GM23338 (cell line): ENCODE data around the gene PRSS8. TPM values are rescaled to one million over a fixed set of nuclear protein-coding genes. Genes with fewer than 3 reads are reported as not detected.

Experiments used
- ATAC-seq: fragments of 200-7000 bp; cut with Tn5 transposase; 3 replicates; pipeline ENCODE4 v1.9.1; 2020
- DNase-seq: peaks from one replicate; pipeline ENCODE4 v3.0.0-alpha.2; 2015; ENCODE audit warnings: low spot score
- H2AFZ ChIP-seq: fragments of 200-600 bp; sonication (generic); 2 replicates; pipeline ENCODE4 v1.8.0; 2016; ENCODE audit warnings: antibody characterized with exemption, mild to moderate bottlenecking, moderate library complexity
- H3F3A ChIP-seq: fragments of 200-600 bp; sonication (generic); replicated peaks from 2 replicates; pipeline ENCODE4 v1.8.0; 2017; ENCODE audit warnings: antibody characterized with exemption, mixed run types, low read depth
- H3K27ac ChIP-seq: fragments of 200-600 bp; sonication (generic); 2 replicates; pipeline ENCODE4 v1.6.1; 2016; ENCODE audit warnings: low read depth
- H3K27me3 ChIP-seq: fragments of 200-600 bp; sonication (generic); 2 replicates; pipeline ENCODE4 v1.8.0; 2016; ENCODE audit warnings: mild to moderate bottlenecking, mixed run types, moderate library complexity; ENCODE audit not compliant: insufficient read depth
- H3K36me3 ChIP-seq: fragments of 200-600 bp; sonication (generic); 2 replicates; pipeline ENCODE4 v1.8.0; 2016; ENCODE audit warnings: mild to moderate bottlenecking; ENCODE audit not compliant: insufficient read depth
- H3K4me1 ChIP-seq: fragments of 200-600 bp; sonication (generic); 2 replicates; pipeline ENCODE4 v1.8.0; 2016; ENCODE audit warnings: mild to moderate bottlenecking, moderate library complexity; ENCODE audit not compliant: insufficient read depth
- H3K4me2 ChIP-seq: fragments of 200-600 bp; sonication (generic); 2 replicates; pipeline ENCODE4 v1.7.1; 2017; ENCODE audit warnings: mixed run types
- H3K4me3 ChIP-seq: fragments of 200-600 bp; sonication (generic); 2 replicates; pipeline ENCODE4 v1.6.1; 2016; ENCODE audit warnings: mixed run types
- H3K79me2 ChIP-seq: fragments of 200-600 bp; sonication (generic); replicated peaks from 2 replicates; pipeline ENCODE4 v1.8.0; 2017; ENCODE audit warnings: mild to moderate bottlenecking; ENCODE audit not compliant: insufficient read depth
- H3K9me2 ChIP-seq: fragments of 200-600 bp; sonication (generic); 2 replicates; pipeline ENCODE4 v1.8.0; 2017; ENCODE audit not compliant: insufficient read depth
- H4K20me1 ChIP-seq: fragments of 200-600 bp; sonication (generic); replicated peaks from 2 replicates; pipeline ENCODE4 v1.8.0; 2017; ENCODE audit warnings: mild to moderate bottlenecking; ENCODE audit not compliant: insufficient read depth
- H3K27ac Mint-ChIP-seq: 2 replicates; pipeline ENCODE4 v1.8.0; 2020; ENCODE audit warnings: inconsistent platforms, mild to moderate bottlenecking, moderate library complexity, mixed read lengths
- H3K27me3 Mint-ChIP-seq: 3 replicates; pipeline ENCODE4 v1.8.0; 2022; ENCODE audit warnings: low read depth, mild to moderate bottlenecking, moderate library complexity, mixed read lengths, inconsistent platforms; ENCODE audit not compliant: insufficient read depth, poor library complexity
- H3K36me3 Mint-ChIP-seq: 3 replicates; pipeline ENCODE4 v1.8.0; 2021; ENCODE audit warnings: low read depth, mild to moderate bottlenecking, inconsistent platforms, moderate library complexity, mixed read lengths
- H3K4me1 Mint-ChIP-seq: 3 replicates; pipeline ENCODE4 v1.8.0; 2020; ENCODE audit warnings: mild to moderate bottlenecking, inconsistent platforms, mixed read lengths
- H3K4me3 Mint-ChIP-seq: 3 replicates; pipeline ENCODE4 v1.8.0; 2021; ENCODE audit warnings: moderate library complexity, mild to moderate bottlenecking, inconsistent platforms, mixed read lengths
- H3K9me3 Mint-ChIP-seq: 3 replicates; pipeline ENCODE4 v1.8.0; 2020; ENCODE audit warnings: moderate library complexity, mild to moderate bottlenecking, inconsistent platforms, mixed read lengths
- CREB1 ChIP-seq: fragments of 250-450 bp; sonication (Bioruptor Pico); IDR thresholded peaks from 2 replicates; pipeline ENCODE4 v1.5.0; 2020; ENCODE audit warnings: low read depth, mild to moderate bottlenecking, moderate library complexity
- CTCF ChIP-seq, 2 experiments: fragments of 200-600 bp in 1 of 2; sonication (generic) in 1 of 2; conservative IDR thresholded peaks; 2 replicates each; pipeline versions ENCODE4 v1.5.1 to v1.6.1; 2016 to 2017; ENCODE audit warnings: antibody characterized with exemption in 2 of 2, low read depth in 2 of 2, mild to moderate bottlenecking in 2 of 2, moderate library complexity in 1 of 2
- ETS1 ChIP-seq: IDR thresholded peaks from 2 replicates; pipeline ENCODE4 v1.6.1; 2016; ENCODE audit warnings: antibody characterized with exemption
- EZH2phosphoT487 ChIP-seq: fragments of 200-600 bp; sonication (generic); IDR thresholded peaks from one replicate; pipeline ENCODE4 v1.8.1; 2018; ENCODE audit warnings: antibody characterized with exemption; ENCODE audit not compliant: unreplicated experiment
- NANOG ChIP-seq: IDR thresholded peaks from 2 replicates; pipeline ENCODE4 v1.6.1; 2016; ENCODE audit warnings: antibody characterized with exemption, borderline replicate concordance
- POLR2AphosphoS5 ChIP-seq: IDR thresholded peaks from 2 replicates; pipeline ENCODE4 v1.6.1; 2016; ENCODE audit warnings: antibody characterized with exemption, low read depth
- REST ChIP-seq: IDR thresholded peaks from one replicate; pipeline ENCODE4 v1.6.1; 2018; ENCODE audit warnings: antibody characterized with exemption; ENCODE audit not compliant: unreplicated experiment
- ZNF331 ChIP-seq: fragments of 250-450 bp; sonication (Bioruptor Pico); IDR thresholded peaks from 2 replicates; pipeline ENCODE4 v1.5.0; 2020; ENCODE audit warnings: low read depth, mild to moderate bottlenecking, moderate library complexity
- long read RNA-seq: library from polyadenylated mRNA; unstranded; transcript quantifications from one replicate; pipeline ENCODE4 v2.0.0, GENCODE V29; 2020; ENCODE audit not compliant: unreplicated experiment
- polyA plus RNA-seq: library from polyadenylated mRNA; unstranded; fragments of >200 nt; fragmentation: Nextera tagmentation; extraction: Ambion mirVana; gene quantifications from 2 replicates; pipeline ENCODE4 v1.2.1, GENCODE V29; 2016
- total RNA-seq: library from RNA; depleted of rRNA; stranded (reverse); fragments of >200 nt; shearing (Covaris generic); gene quantifications from 2 replicates; pipeline ENCODE4 v1.2.3, GENCODE V29; 2014; rRNA removed

The PRSS8 gene
- total RNA-seq (75.9 and 77.0 TPM in 2 replicates), polyA plus RNA-seq (59.2 and 65.3 TPM in 2 replicates)
- long read RNA-seq, partial matches to known transcripts: 6 of 118 reads
- long read RNA-seq, other reads (novel, unspliced or antisense): 111 of 118 reads

GRCh38 chr16:31135535-31136286, at the start of gene PRSS8:
TSS of gene PRSS8 (minus strand) at chr16:31135727. CDS start at chr16:31135498, 229 bp downstream.
- peaks cover 35% of the 10 kb centered on the region for H3K27me3 Mint-ChIP-seq
- no peaks in the 10 kb centered on the region for H3K27me3 ChIP-seq
- peak within 1 kb of the TSS; percentile 79 for H3K4me2 ChIP-seq
- H3K79me2 ChIP-seq: peaks cover 8% of the 10 kb centered on the region; the same call in 1 of the 2 replicates
- H3K9me2 ChIP-seq: no peaks in the 10 kb centered on the region
- H3K27ac Mint-ChIP-seq: peak within 1 kb of the TSS; percentile 98
- H3K4me3 ChIP-seq: peak within 1 kb of the TSS; percentile 94
- TF ChIP-seq POLR2AphosphoS5 (peak; percentile 70), ZNF331 (CRISPR knock-in tag) (no peak)
- ATAC-seq (peak; percentile 29), DNase-seq (peak; percentile 61)
- H3K36me3 Mint-ChIP-seq: peaks cover 33% of the 10 kb centered on the region
- peak within 1 kb of the TSS; percentile 43; the same call in 1 of the 2 replicates for H2AFZ ChIP-seq
- 0 out of 2 replicates have a peak, but pooled peaks cover 3% of the 10 kb centered on the region for H3F3A ChIP-seq
- H4K20me1 ChIP-seq: no peaks in the 10 kb centered on the region; the same call in 1 of the 2 replicates
- peak within 1 kb of the TSS; percentile 94 for H3K4me3 Mint-ChIP-seq
- H3K27ac ChIP-seq: peak within 1 kb of the TSS; percentile 97
- H3K4me1 ChIP-seq: peaks cover 39% of the 10 kb centered on the region
- H3K36me3 ChIP-seq: peaks cover 9% of the 10 kb centered on the region
- H3K4me1 Mint-ChIP-seq: peaks cover 66% of the 10 kb centered on the region
- H3K9me3 Mint-ChIP-seq: no peaks in the 10 kb centered on the region; the same call in 2 of the 3 replicates

GRCh38 chr16:31184888-31185287, 49.4 kb upstream of the PRSS8 start:
- Histone ChIP-seq H2AFZ (no peak overlapping the region), H3K79me2 (peaks cover 100% of the 10 kb centered on the region), H3K4me2 (no peak overlapping the region), H3K27me3 (no peaks in the 10 kb centered on the region), H3K4me1 (peaks cover 18% of the 10 kb centered on the region), H4K20me1 (peaks cover 80% of the 10 kb centered on the region), H3K4me3 (no peak overlapping the region), H3K27ac (no peak overlapping the region), H3K36me3 (peaks cover 82% of the 10 kb centered on the region), H3K9me2 (no peaks in the 10 kb centered on the region), H3F3A (peaks cover 59% of the 10 kb centered on the region)
- no peak for ATAC-seq
- Mint-ChIP-seq H3K36me3 (peaks cover 95% of the 10 kb centered on the region), H3K27ac (peak overlapping the region; percentile 41; the same call in 1 of the 2 replicates), H3K4me3 (peak overlapping the region; percentile 45; the same call in 2 of the 3 replicates), H3K4me1 (peaks cover 41% of the 10 kb centered on the region), H3K9me3 (peaks cover 6% of the 10 kb centered on the region), H3K27me3 (peaks cover 23% of the 10 kb centered on the region)
- no peak for DNase-seq
- no peak for TF ChIP-seq ETS1
- no peak for TF ChIP-seq EZH2phosphoT487
- no peak for TF ChIP-seq CTCF (conservative IDR thresholded peaks at IDR 0.05; ENCODE audit: low read depth in 2 of 2)
- TF ChIP-seq POLR2AphosphoS5: no peak
- no peak for TF ChIP-seq REST
- TF ChIP-seq NANOG: no peak
- TF ChIP-seq CREB1 (CRISPR knock-in tag): no peak
